Heart left ventricle (tissue), 16 donors: ENCODE results near the gene WNT9A. TPM values are rescaled to one million over a fixed set of nuclear protein-coding genes. Genes with fewer than 3 reads are reported as not detected.

ENCODE experiments used
- ATAC-seq, 4 donors: fragments of 200-7000 bp; cut with Tn5 transposase; one replicate each; pipeline ENCODE4 v1.9.1; 2020 to 2022; ENCODE audit warnings: moderate library complexity in 4 of 4, mild to moderate bottlenecking in 3 of 4, moderate number of reproducible peaks in 1 of 4
- DNase-seq, 5 donors: peaks; one replicate each; pipeline ENCODE4 v3.0.0-alpha.2; 2020
- H3K27ac ChIP-seq, 12 donors: fragments of 200-600 bp; sonication (generic) in 4 of 12; one replicate each; pipeline versions ENCODE4 v1.5.0 to v1.8.0; 2016 to 2022; ENCODE audit warnings: mild to moderate bottlenecking in 2 of 12
- H3K27me3 ChIP-seq, 9 donors: fragments of 200-600 bp; sonication (generic) in 2 of 9; one replicate each; pipeline versions ENCODE4 v1.5.1 to v1.8.0; 2016 to 2022; ENCODE audit warnings: mild to moderate bottlenecking in 3 of 9
- H3K36me3 ChIP-seq, 9 donors: fragments of 200-600 bp; sonication (generic) in 2 of 9; one replicate each; pipeline versions ENCODE4 v1.5.0 to v1.8.0; 2018 to 2022; ENCODE audit warnings: mild to moderate bottlenecking in 2 of 9
- H3K4me1 ChIP-seq, 12 donors: fragments of 200-600 bp; sonication (generic) in 4 of 12; one replicate each; pipeline versions ENCODE4 v1.5.0 to v1.8.0; 2016 to 2022; ENCODE audit warnings: mild to moderate bottlenecking in 3 of 12
- H3K4me3 ChIP-seq, 12 donors: fragments of 200-600 bp; sonication (generic) in 4 of 12; one replicate each; pipeline versions ENCODE4 v1.5.0 to v1.8.0; 2017 to 2022; ENCODE audit warnings: mild to moderate bottlenecking in 9 of 12, moderate library complexity in 4 of 12
- H3K9me3 ChIP-seq, 12 donors: fragments of 200-600 bp; sonication (generic) in 4 of 12; one replicate each; pipeline versions ENCODE4 v1.5.0 to v1.8.0; 2016 to 2022; ENCODE audit warnings: mild to moderate bottlenecking in 1 of 12
- POLR2A ChIP-seq, 2 donors: fragments of 450-650 bp; IDR thresholded peaks; one replicate each; pipeline ENCODE4 v1.6.1; 2017; ENCODE audit warnings: antibody characterized with exemption in 2 of 2, mild to moderate bottlenecking in 2 of 2, moderate library complexity in 2 of 2
- WGBS, 4 donors: extraction: QIAGEN DNeasy Blood & Tissue Kit in 2 of 4; methylation state at CpG; one replicate each; pipeline versions ENCODE4 v1.1.5 to v1.1.7; 2013 to 2018; 5-methylcytosine and 5-hydroxymethylcytosine counted together
- intact Hi-C, 10 donors: fragments of 100-400 bp; cut with DNase I; formaldehyde crosslinking; loops; one replicate each; pipeline versions ENCODE4 v1.11.1 to v1.14.2; 2022
- polyA plus RNA-seq, 2 donors: library from polyadenylated mRNA; stranded (reverse); fragments of 200-250 nt; gene quantifications; one replicate each; pipeline ENCODE4 v1.2.3, GENCODE V29; 2013
- total RNA-seq, 9 donors: library from RNA; depleted of rRNA in 2 of 9; stranded (reverse); fragments of >200 nt in 2 of 9; fragmentation: NEBNext Ultra II Directional in 3 of 9; extraction: Animal tissue kit (Norgen Biotek cat#: 25700) in 3 of 9; gene quantifications; one replicate each; pipeline versions ENCODE4 v1.1.0 to v1.2.4, GENCODE V29; 2016 to 2023
- TF ChIP-seq, protein P1 (sequence below), 12 donors: fragments of 200-600 bp; sonication (generic) in 4 of 12; IDR thresholded peaks; one replicate each; pipeline versions ENCODE4 v1.5.0 to v1.8.0; 2018 to 2022; ENCODE audit warnings: antibody characterized with exemption in 12 of 12, mild to moderate bottlenecking in 5 of 12
- donor health status: ischemic (EF 13 %, LVEDD 7.1; RV severe dilation, severe dysfunction).
- donor health status: healthy with polysubstance abuse.
- donor health status: DM: no; HTN: yes; CAD: no.
- donor health status: DM: no; HTN: no; CAD: no.
- donor health status: ischemic (EF 25% LVEDD 6.9; RV normal size, moderate dysfunction).
- donor health status: ischemic (EF 25% LVEDD 5.7; RV mildly dilated, moderate dysfunction).
- donor health status: healthy.
- donor health status: DM: yes; HTN: yes; CAD: no.
- donor health status: ischemic (EF 35%, LVEDD 5.7; RV mildly dilated, moderate dysfunction).
- donor health status: nonischemic (EF 11% LVEDD 7.7; RV severe dilation, severe dysfunction).
- donor health status: DM: yes; HTN: yes; CAD: no.
- donor health status: PGD.
- donor health status: ischemic (EF 29% LVEDD 5.4; RV normal size, mild dysfunction).
- donor health status: nonischemic (EF 23%, LVEDD 6.1; RV moderate dilation, normal function).

WNT9A gene
- total and polyA plus RNA-seq, 11 donors, result 0.54 to 29.8 (median 2.3) TPM

DNA sequence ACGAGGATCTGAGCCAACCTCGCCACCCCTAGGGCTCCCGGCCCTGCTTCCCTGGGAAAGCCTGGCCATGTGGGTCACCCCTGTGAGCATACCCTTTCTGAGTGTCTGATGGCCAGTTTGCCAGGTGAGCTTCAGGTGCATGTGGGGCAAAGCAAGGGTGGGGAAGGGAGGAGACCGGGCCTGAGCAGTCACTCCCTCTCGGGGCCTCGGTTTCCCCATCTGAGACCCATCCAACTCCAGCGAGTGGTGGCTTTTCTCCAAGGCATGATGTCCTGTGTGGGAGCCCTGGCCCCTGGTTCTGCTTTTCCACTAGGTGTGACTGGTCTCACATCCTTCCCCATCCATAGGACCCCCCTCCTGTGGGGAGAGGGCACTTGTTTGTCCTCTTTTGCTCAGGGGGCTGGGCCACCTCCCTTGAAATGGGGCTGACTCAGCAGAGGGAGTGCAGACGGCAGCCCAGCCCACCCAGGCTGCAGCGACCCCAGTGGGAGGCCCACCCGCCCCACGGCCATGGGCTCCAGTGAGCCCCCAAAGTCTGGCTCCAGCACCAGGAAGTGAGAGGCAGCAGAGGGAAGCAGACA is 1.7 kb upstream of the WNT9A start:
- intact Hi-C loops, result loop anchor here in 5 of 10 donors (5.0 to 10.0 kb wide), 4 partner anchors 385 to 467 kb away; partner anchors contain the start of gene ZNF678 (in 2 of the 5)
- no peaks in the 10 kb centered on the region for H3K36me3 ChIP-seq
- ATAC-seq (no peak), DNase-seq (no peak)
- no peak overlapping the region for H3K4me3 ChIP-seq
- H3K27ac ChIP-seq, result no peak overlapping the region
- WGBS, 4 donors, result 81 to 85% (median 84%) methylated on average over 9 to 11 of the region's 11 CpGs
- TF ChIP-seq, protein P1, sequence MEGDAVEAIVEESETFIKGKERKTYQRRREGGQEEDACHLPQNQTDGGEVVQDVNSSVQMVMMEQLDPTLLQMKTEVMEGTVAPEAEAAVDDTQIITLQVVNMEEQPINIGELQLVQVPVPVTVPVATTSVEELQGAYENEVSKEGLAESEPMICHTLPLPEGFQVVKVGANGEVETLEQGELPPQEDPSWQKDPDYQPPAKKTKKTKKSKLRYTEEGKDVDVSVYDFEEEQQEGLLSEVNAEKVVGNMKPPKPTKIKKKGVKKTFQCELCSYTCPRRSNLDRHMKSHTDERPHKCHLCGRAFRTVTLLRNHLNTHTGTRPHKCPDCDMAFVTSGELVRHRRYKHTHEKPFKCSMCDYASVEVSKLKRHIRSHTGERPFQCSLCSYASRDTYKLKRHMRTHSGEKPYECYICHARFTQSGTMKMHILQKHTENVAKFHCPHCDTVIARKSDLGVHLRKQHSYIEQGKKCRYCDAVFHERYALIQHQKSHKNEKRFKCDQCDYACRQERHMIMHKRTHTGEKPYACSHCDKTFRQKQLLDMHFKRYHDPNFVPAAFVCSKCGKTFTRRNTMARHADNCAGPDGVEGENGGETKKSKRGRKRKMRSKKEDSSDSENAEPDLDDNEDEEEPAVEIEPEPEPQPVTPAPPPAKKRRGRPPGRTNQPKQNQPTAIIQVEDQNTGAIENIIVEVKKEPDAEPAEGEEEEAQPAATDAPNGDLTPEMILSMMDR (IDR thresholded peaks at IDR 0.05), result no peak
- no peak for TF ChIP-seq POLR2A (IDR thresholded peaks at IDR 0.05)
- H3K9me3 ChIP-seq, result peaks cover 0 to 2% (median 0%) of the 10 kb centered on the region in 12 donors
- H3K4me1 ChIP-seq, result peaks cover 0 to 37% (median 30%) of the 10 kb centered on the region in 12 donors
- peaks cover 0 to 29% (median 0%) of the 10 kb centered on the region in 9 donors for H3K27me3 ChIP-seq

DNA sequence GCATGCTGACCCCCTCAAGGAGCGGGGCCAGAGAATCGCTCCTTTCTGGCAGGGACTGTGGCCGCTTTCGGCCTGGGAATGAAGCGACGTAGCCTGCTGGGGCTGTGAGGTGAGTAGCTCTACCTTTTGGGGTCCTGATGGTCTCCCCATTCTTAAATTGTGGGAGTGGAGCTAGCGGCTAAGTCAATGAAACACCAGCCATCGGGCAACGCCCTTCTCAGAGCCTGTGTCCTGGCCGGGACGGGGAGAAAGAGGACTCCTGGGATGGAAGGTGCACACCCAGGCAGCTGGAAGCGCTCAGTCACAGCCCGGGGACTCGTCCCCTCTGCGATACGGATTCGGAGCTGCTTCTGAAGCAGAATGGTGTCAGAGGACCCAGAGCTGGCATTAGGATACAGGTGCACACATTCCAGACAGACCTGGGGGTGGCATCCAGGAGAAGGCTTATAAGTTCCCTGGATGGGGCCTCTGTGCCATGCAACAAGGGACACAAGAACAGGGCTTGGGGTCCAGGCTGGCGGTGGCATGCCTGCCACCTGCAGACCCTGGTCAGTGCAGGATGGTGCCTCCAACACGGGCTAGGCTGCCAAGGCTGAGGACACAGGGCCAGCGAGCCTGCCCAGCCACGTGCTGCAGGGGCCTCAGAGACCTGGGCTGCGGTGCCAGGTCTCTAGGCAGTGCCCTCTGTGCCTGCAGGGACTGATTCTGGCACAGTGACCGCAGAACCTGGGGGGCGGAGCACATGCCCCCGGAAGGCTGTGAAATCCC is 945 bp upstream of the WNT9A start:
- ATAC-seq (no peak), DNase-seq (peak in 1 of 5 donors; percentile 11)
- peaks cover 0 to 29% (median 0%) of the 10 kb centered on the region in 9 donors for H3K27me3 ChIP-seq
- TF ChIP-seq, protein P1 (IDR thresholded peaks at IDR 0.05), result no peak
- TF ChIP-seq POLR2A (IDR thresholded peaks at IDR 0.05), result no peak
- peaks cover 0 to 40% (median 33%) of the 10 kb centered on the region in 12 donors for H3K4me1 ChIP-seq
- no peaks in the 10 kb centered on the region for H3K36me3 ChIP-seq
- H3K27ac ChIP-seq, result peak overlapping the region in 8 of 12 donors; percentile 50 to 95 (median 69)
- H3K4me3 ChIP-seq, result peak overlapping the region; percentile 34 to 73 (median 58)
- intact Hi-C loops, result loop anchor here in 5 of 10 donors (5.0 to 10.0 kb wide), 4 partner anchors 384 to 466 kb away; partner anchors contain the start of gene ZNF678 (in 2 of the 5)
- no peaks in the 10 kb centered on the region for H3K9me3 ChIP-seq
- 22 to 27% (median 25%) methylated on average over 20 to 25 of the region's 25 CpGs for WGBS, 4 donors

DNA sequence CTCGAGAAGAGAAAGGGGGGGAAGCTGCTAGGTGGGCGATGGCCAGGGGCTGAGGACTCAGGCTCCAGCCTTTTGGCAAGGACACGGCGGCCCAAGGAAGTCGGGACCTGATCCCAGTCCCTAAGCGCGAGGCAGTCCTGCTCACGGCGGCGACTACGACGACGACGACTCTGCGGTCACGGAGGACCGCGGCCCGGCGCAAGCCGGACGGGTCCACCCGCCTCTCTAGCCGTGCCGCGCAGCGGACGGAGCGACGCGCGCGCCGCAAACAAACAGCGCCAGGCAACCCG is 401 bp downstream of the WNT9A start:
- H3K27ac ChIP-seq, result peak overlapping the region in 10 of 12 donors; percentile 45 to 95 (median 89)
- peaks cover 0 to 52% (median 31%) of the 10 kb centered on the region in 12 donors for H3K4me1 ChIP-seq
- intact Hi-C loops, result loop anchor here (1.0 to 10.0 kb wide), 10 partner anchors 185 to 467 kb away; partner anchors contain the start of gene ZNF678 (in 2 of the 10)
- DNase-seq (no peak), ATAC-seq (peak in 1 of 4 donors; percentile 5)
- 0 to 1% (median 0%) methylated on average over 20 to 36 of the region's 36 CpGs for WGBS, 4 donors
- peaks cover 0 to 29% (median 0%) of the 10 kb centered on the region in 9 donors for H3K27me3 ChIP-seq
- no peaks in the 10 kb centered on the region for H3K9me3 ChIP-seq
- H3K4me3 ChIP-seq, result peak overlapping the region; percentile 26 to 73 (median 59)
- H3K36me3 ChIP-seq, result no peaks in the 10 kb centered on the region
- TF ChIP-seq, protein P1 (IDR thresholded peaks at IDR 0.05), result no peak
- TF ChIP-seq POLR2A (IDR thresholded peaks at IDR 0.05), result no peak
